ENCODE data around the gene ALG9.

ALG9 gene

GRCh38 chr11:111762981-111763643, 108.3 kb downstream of the ALG9 start:
- no peak for DNase-seq

- DNase-seq = no peak
These were observed 108.9 kb downstream of the ALG9 start for GRCh38 chr11:111762526-111762925.

GRCh38 chr11:111761036-111761435, 110.3 kb downstream of the ALG9 start:
- DNase-seq = no peak

- no peak for DNase-seq
These were observed 111.5 kb downstream of the ALG9 start for GRCh38 chr11:111759778-111760407.

- no peak for DNase-seq
These were observed 112.0 kb downstream of the ALG9 start for GRCh38 chr11:111759376-111759775.

GRCh38 chr11:111756097-111756496, 115.3 kb downstream of the ALG9 start:
- no peak for DNase-seq

- DNase-seq = no peak
These were observed 121.7 kb downstream of the ALG9 start for GRCh38 chr11:111749646-111750045.

- DNase-seq = no peak
These were observed 123.2 kb downstream of the ALG9 start for GRCh38 chr11:111748035-111748804.

- no peak for DNase-seq
These were observed 125.5 kb downstream of the ALG9 start for GRCh38 chr11:111745719-111746504.

- DNase-seq = no peak
These were observed 127.7 kb downstream of the ALG9 start for GRCh38 chr11:111743700-111744099.

GRCh38 chr11:111741751-111742150, 129.6 kb downstream of the ALG9 start:
- no peak for DNase-seq

GRCh38 chr11:111739299-111739698, 132.1 kb downstream of the ALG9 start:
- DNase-seq = no peak

- DNase-seq = no peak
These were observed 133.8 kb downstream of the ALG9 start for GRCh38 chr11:111737444-111738210.

- DNase-seq = no peak
These were observed 134.5 kb downstream of the ALG9 start for GRCh38 chr11:111736621-111737443.
